ENCODE results near the gene CACNG7.
A peak's percentile ranks its signal among the peaks of the same experiment; 100 is the strongest.
"Not testable (repeated sequence)": the region's sequence is repeated elsewhere in the genome, so short reads cannot be mapped to it uniquely, and the experiment has no call there.

The CACNG7 gene

GRCh38 chr19:53908935-53909415 lies at the start of gene CACNG7:
Gene CACNG7, plus strand, starts transcription at chr19:53909278. Its CDS starts 3,554 bp downstream, at chr19:53912832.
- DNase-seq, result no peak

GRCh38 chr19:53864308-53864836 lies 44.7 kb upstream of the CACNG7 start:
- DNase-seq, result no peak

GRCh38 chr19:53865523-53865917 lies 43.6 kb upstream of the CACNG7 start:
- DNase-seq, result no peak

- no peak for DNase-seq
Measured at GRCh38 chr19:53865918-53866864, 42.9 kb upstream of the CACNG7 start.

- no peak for DNase-seq
Measured at GRCh38 chr19:53866865-53867224, 42.2 kb upstream of the CACNG7 start.

- peak; percentile 98 for DNase-seq
Measured at GRCh38 chr19:53867225-53868090, 41.6 kb upstream of the CACNG7 start, which contains the start of gene MYADM. Gene MYADM, plus strand, starts transcription at chr19:53867883. Its CDS starts 5,647 bp downstream, at chr19:53873530.

- DNase-seq, result no peak
Measured at GRCh38 chr19:53868091-53868891, 40.8 kb upstream of the CACNG7 start.

- DNase-seq, result peak; percentile 82
Measured at GRCh38 chr19:53868892-53869804, 39.9 kb upstream of the CACNG7 start.

GRCh38 chr19:53869805-53870484 lies 39.1 kb upstream of the CACNG7 start:
- not testable (repeated sequence) for DNase-seq

GRCh38 chr19:53870485-53870844 lies 38.6 kb upstream of the CACNG7 start:
- DNase-seq, result no peak

GRCh38 chr19:53871454-53871853 lies 37.6 kb upstream of the CACNG7 start:
- DNase-seq, result no peak

- no peak for DNase-seq
Measured at GRCh38 chr19:53872762-53873161, 36.3 kb upstream of the CACNG7 start.

GRCh38 chr19:53873773-53874605 lies 35.1 kb upstream of the CACNG7 start:
- no peak for DNase-seq

GRCh38 chr19:53874606-53874990 lies 34.5 kb upstream of the CACNG7 start:
- DNase-seq, result no peak

- no peak for DNase-seq
Measured at GRCh38 chr19:53875602-53876325, 33.3 kb upstream of the CACNG7 start.

GRCh38 chr19:53876651-53877224 lies 32.3 kb upstream of the CACNG7 start:
- no peak for DNase-seq

- DNase-seq, result no peak
Measured at GRCh38 chr19:53877361-53877766, 31.7 kb upstream of the CACNG7 start.

GRCh38 chr19:53878776-53879139 lies 30.3 kb upstream of the CACNG7 start:
- DNase-seq, result no peak
